SK-N-MC (cell line): ENCODE data around the gene CD53.
"Not testable (repeated sequence)": the region's sequence is repeated elsewhere in the genome, so short reads cannot be mapped to it uniquely, and the experiment has no call there.

Source experiments
- DNase-seq: peaks from one replicate; pipeline ENCODE4 v3.0.0-alpha.2; 2011; ENCODE audit warnings: low read depth, low spot score
- H3K27ac ChIP-seq: fragments of 200-600 bp; sonication (generic); 2 replicates; pipeline ENCODE4 v1.5.1; 2016; ENCODE audit warnings: mixed run types
- H3K36me3 ChIP-seq: fragments of 200-600 bp; sonication (generic); 2 replicates; pipeline ENCODE4 v1.6.1; 2017; ENCODE audit warnings: antibody characterized with exemption, low read length, mixed read lengths; ENCODE audit not compliant: insufficient read depth
- H3K4me3 ChIP-seq: fragments of 200-600 bp; sonication (generic); 2 replicates; pipeline ENCODE4 v1.5.1; 2016
- H3K9ac ChIP-seq: fragments of 200-600 bp; sonication (generic); 2 replicates; pipeline ENCODE4 v1.8.0; 2017; ENCODE audit warnings: mixed run types, mixed read lengths; ENCODE audit not compliant: insufficient read length
- H3K9me3 ChIP-seq: fragments of 200-600 bp; sonication (generic); 2 replicates; pipeline ENCODE4 v1.6.1; 2017; ENCODE audit warnings: low read depth, mild to moderate bottlenecking, antibody characterized with exemption, low read length, moderate library complexity, mixed read lengths
- EZH2 ChIP-seq: fragments of 200-600 bp; sonication (generic); IDR thresholded peaks from one replicate; pipeline ENCODE4 v1.6.1; 2017; ENCODE audit warnings: antibody characterized with exemption
- FOXP2 ChIP-seq: optimal IDR thresholded peaks from 2 replicates; pipeline ENCODE3; 2011; ENCODE audit warnings: mild to moderate bottlenecking, moderate library complexity; ENCODE audit not compliant: insufficient read depth; ENCODE audit errors: extremely low read length, control extremely low read depth
- POLR2AphosphoS5 ChIP-seq: IDR thresholded peaks from 2 replicates; pipeline ENCODE4 v1.6.1; 2012; ENCODE audit warnings: mild to moderate bottlenecking, low read depth, low read length, borderline replicate concordance

The CD53 gene, protein sequence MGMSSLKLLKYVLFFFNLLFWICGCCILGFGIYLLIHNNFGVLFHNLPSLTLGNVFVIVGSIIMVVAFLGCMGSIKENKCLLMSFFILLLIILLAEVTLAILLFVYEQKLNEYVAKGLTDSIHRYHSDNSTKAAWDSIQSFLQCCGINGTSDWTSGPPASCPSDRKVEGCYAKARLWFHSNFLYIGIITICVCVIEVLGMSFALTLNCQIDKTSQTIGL

DNA sequence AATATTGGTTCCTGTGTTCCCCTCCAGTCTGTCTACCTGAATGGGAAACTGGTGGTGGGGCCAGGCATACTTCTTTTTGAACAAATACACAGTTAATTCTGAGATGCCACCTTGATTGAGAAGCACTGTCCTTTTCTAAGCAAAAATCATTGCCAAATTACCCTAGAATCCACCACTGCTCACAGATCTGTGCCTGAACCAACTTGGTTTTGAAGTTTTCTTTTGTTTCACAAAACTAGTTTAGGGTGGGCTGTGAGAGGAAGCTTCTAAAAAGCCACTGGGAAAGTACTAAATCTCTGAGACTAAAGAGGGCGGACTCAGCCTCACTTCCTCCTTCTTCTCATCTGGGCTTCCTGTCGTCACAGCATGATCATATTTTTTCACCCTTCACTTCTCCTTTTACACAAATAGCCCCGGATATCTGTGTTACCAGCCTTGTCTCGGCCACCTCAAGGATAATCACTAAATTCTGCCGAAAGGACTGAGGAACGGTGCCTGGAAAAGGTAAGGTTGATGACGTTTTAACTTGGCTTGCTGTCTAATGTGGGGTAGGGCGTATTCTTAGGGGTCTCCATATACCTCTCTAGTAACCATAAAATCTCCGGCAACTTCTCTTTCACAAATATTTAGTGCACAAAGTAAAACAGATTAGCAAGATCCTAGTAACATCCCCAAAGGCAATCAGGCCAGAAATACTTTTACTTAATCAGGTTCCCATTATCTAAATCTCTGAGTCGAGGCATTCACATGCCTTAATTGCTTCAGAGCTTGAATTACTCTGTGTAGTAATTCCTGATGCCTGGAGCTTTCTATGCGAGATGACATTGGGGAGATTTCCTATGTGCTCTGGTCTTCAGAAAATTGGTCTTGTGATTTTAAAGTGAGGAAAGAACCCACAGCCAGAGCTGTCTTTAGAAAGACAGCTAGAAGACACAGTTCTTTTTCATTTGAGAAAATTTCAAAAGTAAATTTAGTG, at the start of gene CD53:
CD53 (plus strand) TSS at position 404 of the 976 bp plus-strand sequence. CDS start 18,261 bp downstream, outside the sequence.
- DNase-seq = no peak
- TF ChIP-seq FOXP2 (no peak), POLR2AphosphoS5 (no peak), EZH2 (no peak)
- Histone ChIP-seq H3K9ac (no peak within 1 kb of the TSS), H3K27ac (no peak within 1 kb of the TSS), H3K36me3 (no peaks in the 10 kb centered on the region), H3K9me3 (no peaks in the 10 kb centered on the region), H3K4me3 (no peak within 1 kb of the TSS)

DNA sequence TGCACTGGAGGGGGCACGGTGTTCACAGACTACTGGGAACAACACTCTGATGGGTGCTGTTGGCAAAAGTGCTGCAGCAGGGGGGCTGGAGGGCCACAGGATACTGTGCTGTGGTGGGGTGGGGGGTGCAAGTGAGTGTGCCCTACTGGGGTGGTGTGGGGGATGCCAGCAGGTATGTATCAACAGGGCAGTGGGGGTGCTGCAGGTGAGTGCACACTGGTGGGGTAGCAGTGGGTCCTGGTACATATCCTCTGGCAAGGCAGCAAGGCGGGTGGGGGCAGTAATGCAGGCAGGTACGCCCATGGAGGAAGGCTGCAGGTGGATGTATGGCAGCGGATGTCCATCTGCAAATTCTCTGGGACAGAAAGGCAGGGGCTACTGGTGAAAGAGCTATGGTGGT, 48.8 kb upstream of the CD53 start:
- no peaks in the 10 kb centered on the region for H3K36me3 ChIP-seq
- no peak overlapping the region for H3K27ac ChIP-seq
- TF ChIP-seq POLR2AphosphoS5 = no peak
- TF ChIP-seq EZH2 = no peak
- TF ChIP-seq FOXP2 = no peak

DNA sequence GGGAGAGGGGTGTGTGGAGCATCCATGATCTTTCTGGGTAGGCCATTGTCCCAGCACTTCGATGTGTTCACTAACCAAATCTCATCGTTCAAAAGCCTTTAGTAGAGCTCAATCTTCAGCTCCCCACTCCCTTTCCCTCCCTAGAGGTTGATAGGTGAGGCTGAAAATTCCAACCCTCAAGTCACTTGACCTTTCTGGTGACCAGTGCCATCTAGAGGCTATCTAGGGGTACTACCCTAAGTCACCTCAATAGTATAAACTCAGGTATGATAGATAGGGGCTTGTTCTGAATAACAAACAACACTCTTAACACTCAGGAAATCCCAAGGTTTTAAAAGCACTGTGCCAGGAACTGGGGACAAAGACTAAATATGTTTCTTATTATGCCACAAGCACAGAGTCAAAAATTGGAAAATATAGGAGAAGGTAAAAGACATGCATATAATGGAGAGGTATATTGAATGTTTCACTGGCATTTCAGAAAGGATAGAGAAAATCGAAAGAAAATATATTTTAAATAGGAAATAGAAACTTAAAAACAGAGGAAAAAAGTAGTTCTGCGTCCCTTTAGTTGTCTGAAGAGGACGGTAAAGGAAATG, 42.9 kb upstream of the CD53 start:
- Histone ChIP-seq H3K4me3 (no peak overlapping the region), H3K27ac (no peak overlapping the region), H3K9me3 (no peaks in the 10 kb centered on the region), H3K36me3 (no peaks in the 10 kb centered on the region), H3K9ac (no peak overlapping the region)
- TF ChIP-seq POLR2AphosphoS5 = no peak
- TF ChIP-seq FOXP2 = no peak
- TF ChIP-seq EZH2 = no peak
- no peak for DNase-seq

More for the DNA sequence above, 48.8 kb upstream of the CD53 start:
- Histone ChIP-seq H3K9ac (no peak overlapping the region), H3K9me3 (no peaks in the 10 kb centered on the region), H3K4me3 (no peak overlapping the region)
- DNase-seq = no peak

DNA sequence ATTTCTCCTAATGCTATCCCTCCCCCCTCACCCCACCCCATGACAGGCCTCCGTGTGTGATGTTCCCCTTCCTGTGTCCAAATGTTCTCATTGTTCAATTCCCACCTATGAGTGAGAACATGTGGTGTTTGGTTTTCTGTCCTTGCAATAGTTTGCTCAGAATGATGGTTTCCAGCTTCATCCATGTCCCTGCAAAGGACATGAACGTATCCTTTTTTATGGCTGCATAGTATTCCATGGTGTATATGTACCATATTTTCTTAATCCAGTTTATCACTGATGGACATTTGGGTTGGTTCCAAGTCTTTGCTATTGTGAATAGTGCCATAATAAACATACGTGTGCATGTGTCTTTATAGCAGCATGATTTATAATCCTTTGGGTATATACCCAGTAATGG, 39.2 kb upstream of the CD53 start:
- DNase-seq, H3K4me3 ChIP-seq, H3K27ac ChIP-seq, H3K36me3 ChIP-seq, H3K9me3 ChIP-seq, H3K9ac ChIP-seq: not testable (repeated sequence)

DNA sequence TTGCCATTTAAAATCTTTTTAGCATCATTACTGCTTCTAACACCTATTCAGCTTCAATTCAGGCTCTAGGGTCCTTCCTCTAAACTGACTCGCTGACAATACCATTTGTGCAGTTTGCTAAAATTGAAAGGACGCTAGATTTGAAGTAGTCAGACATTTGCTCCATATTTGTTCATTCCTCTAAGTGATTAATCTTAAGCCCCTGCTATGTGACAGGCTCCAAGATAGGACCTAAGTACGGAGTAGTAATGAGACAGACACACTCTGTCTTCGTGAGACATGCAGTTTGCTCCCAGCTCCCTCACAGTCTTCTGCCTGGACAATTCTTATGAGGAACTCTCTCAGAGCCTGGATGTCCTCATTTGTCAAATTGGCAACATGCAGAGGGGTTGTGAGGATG, 26.1 kb upstream of the CD53 start:
- H3K9ac ChIP-seq = no peak overlapping the region
- no peaks in the 10 kb centered on the region for H3K36me3 ChIP-seq
- TF ChIP-seq FOXP2 = no peak
- TF ChIP-seq EZH2 = no peak
- no peak for TF ChIP-seq POLR2AphosphoS5
- H3K27ac ChIP-seq = no peak overlapping the region
- H3K9me3 ChIP-seq = no peaks in the 10 kb centered on the region
- no peak for DNase-seq
- no peak overlapping the region for H3K4me3 ChIP-seq

DNA sequence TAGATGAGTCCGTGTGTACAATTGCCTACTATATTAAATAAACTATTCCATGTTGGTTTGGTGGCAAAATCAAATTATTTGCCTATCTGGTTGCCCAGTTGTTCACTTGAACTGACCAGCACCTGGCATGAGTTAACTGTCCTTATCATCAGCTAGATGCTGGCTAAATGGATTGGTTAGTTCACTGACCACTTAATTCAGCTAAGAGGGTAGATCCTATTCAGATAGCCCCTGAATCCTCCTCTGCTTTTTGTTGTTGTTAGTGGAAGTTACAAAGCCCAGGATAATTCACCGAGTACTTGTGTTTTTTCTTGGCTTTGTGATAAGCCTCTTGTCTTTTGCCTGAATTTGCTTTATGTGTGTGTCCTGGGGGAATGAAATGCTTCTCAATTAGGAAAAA, 22.8 kb upstream of the CD53 start:
- TF ChIP-seq FOXP2 (no peak), EZH2 (no peak), POLR2AphosphoS5 (no peak)
- no peak overlapping the region for H3K27ac ChIP-seq
- H3K9me3 ChIP-seq = no peaks in the 10 kb centered on the region
- no peak for DNase-seq
- H3K36me3 ChIP-seq = no peaks in the 10 kb centered on the region
- no peak overlapping the region for H3K9ac ChIP-seq
- no peak overlapping the region for H3K4me3 ChIP-seq

DNA sequence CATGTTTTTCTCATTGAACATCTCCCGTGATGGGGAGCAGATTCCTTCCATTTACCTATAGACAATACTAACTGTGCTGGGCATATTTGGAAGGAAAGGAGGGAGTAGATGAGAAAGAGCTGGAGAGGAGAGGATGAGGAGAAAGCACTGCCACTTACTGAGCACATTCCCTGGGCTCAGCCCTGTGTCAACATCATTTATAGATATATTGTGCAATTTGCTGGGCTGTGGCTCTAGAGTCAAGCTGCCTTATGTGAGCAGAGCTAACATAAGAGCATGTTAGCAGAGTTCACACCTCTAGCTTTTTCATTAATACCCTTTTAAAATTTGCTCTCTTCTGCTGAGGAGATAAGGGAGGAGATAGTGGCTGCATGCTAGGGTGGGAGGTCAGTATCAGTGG, 22.3 kb upstream of the CD53 start:
- H3K9ac ChIP-seq = no peak overlapping the region
- no peak for DNase-seq
- TF ChIP-seq EZH2 (no peak), FOXP2 (no peak), POLR2AphosphoS5 (no peak)
- no peaks in the 10 kb centered on the region for H3K36me3 ChIP-seq
- H3K9me3 ChIP-seq = no peaks in the 10 kb centered on the region
- H3K4me3 ChIP-seq = no peak overlapping the region
- no peak overlapping the region for H3K27ac ChIP-seq

DNA sequence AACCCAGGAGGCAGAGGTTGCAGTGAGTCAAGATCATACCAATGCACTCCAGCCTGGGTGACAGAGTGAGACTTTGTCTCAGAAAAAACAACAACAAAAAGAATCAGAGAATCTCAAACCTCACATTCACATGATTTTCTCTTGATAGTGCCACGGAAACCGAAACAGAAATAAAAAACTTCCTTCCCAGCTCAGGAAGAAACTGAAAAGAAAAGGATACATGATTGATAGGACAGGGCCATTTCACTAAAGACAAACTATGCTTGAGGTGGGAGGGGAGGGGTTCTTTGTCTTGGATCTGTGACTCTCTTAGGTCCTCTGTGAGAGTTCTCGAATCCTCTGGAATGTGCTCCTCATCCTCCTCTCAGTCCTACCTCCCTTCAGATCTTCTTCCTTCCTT, 19.8 kb upstream of the CD53 start:
- Histone ChIP-seq H3K4me3 (no peak overlapping the region), H3K9ac (no peak overlapping the region), H3K9me3 (no peaks in the 10 kb centered on the region), H3K36me3 (no peaks in the 10 kb centered on the region), H3K27ac (no peak overlapping the region)
- TF ChIP-seq POLR2AphosphoS5 (no peak), EZH2 (no peak), FOXP2 (no peak)
- DNase-seq = no peak
